Activated CD4-positive, alpha-beta T cell treated with anti-CD3 and anti-CD28 coated beads, Interleukin-2, amount 10 ng/mL, durations not matched to agents 24 days and 14 days (primary cell): ENCODE results near the gene HRH1. TPM values are rescaled to one million over a fixed set of nuclear protein-coding genes. Genes with fewer than 3 reads are reported as not detected.

ENCODE experiments used
- DNase-seq: peaks from one replicate; pipeline ENCODE4 v3.0.0; 2022
- H3K27ac Mint-ChIP-seq: one replicate; pipeline ENCODE4 v1.8.0; 2022; ENCODE audit warnings: mild to moderate bottlenecking, mixed read lengths
- H3K27me3 Mint-ChIP-seq: one replicate; pipeline ENCODE4 v1.8.0; 2022; ENCODE audit warnings: mixed read lengths
- H3K36me3 Mint-ChIP-seq: one replicate; pipeline ENCODE4 v1.8.0; 2022; ENCODE audit warnings: low read depth, mild to moderate bottlenecking, mixed read lengths
- H3K4me1 Mint-ChIP-seq: one replicate; pipeline ENCODE4 v1.8.0; 2021; ENCODE audit warnings: mixed read lengths
- H3K4me3 Mint-ChIP-seq: one replicate; pipeline ENCODE4 v1.8.0; 2022; ENCODE audit warnings: mild to moderate bottlenecking, moderate library complexity, mixed read lengths
- H3K9me3 Mint-ChIP-seq: one replicate; pipeline ENCODE4 v1.8.0; 2021; ENCODE audit warnings: mixed read lengths
- intact Hi-C: fragments of 100-400 bp; cut with micrococcal nuclease; formaldehyde crosslinking; loops from one replicate; pipeline ENCODE4 v1.15.1; 2023
- total RNA-seq: library from RNA; stranded (reverse); gene quantifications from 2 replicates; pipeline ENCODE4 v1.2.3, GENCODE V29; 2022

The HRH1 gene
- total RNA-seq, 1 donor from 2014 or later: 0.42 TPM

DNA sequence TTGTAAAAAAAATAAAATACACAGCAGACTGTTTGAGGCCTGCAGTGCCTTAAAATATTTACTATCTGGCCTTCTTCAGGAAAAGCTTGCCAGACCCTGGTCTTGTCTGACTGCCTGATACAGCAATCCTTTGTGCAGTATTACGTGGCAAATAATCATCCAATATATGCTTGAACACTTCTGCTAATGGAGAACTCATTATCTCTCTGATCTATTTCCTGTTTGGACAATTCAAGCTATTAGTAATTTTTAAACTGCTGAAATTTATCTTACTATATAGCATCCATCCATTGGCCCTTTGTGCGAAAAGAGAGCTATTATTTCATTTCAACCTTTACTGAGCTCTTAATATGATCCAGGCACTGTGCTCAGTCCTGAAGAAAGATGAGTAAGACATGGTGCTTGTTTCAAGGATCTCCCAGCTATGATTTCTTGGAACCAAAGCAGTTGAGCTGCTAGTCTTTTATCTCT is 133.8 kb downstream of the HRH1 start:
- no peaks in the 10 kb centered on the region for H3K9me3 Mint-ChIP-seq
- peaks cover 42% of the 10 kb centered on the region for H3K36me3 Mint-ChIP-seq
- H3K27ac Mint-ChIP-seq: peak overlapping the region; percentile 90

DNA sequence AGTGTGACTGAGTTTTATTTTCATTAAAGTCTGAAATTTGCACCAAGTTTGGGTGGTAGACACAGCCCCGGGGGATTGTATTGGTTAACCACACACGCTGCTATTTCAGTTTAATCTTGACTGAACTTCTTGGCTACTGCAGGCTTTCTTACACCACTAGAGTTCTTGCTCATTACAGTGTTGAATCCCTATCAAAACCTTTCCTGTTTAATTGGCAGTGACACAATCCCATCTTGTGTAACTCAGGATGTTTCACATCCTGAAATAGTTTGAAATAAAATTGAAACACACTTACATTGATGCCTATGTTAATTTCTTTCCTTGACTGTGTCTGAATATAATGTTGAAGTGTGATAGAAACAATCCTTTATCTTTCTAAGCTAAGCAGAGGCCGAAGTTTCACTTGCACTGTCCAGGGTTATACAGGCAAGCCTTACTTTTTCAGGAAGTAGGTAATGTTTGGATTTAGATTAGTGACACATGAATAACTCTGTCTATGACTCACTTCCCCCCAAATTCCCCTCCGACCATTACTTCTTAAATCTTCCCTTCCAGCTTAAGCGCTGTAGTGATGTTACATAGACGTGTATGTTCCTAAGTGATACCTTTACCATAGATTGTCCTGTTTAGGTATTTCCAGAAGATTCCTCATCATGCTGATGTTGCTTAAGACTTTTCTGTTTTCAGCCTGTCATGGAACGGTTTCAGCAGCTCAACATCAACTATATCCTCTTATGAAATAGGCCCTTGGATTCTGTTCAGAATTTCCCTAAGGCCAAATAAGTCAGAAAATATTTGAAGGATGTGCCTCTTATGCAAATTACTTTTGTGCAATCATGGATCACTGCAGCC is 134.7 kb downstream of the HRH1 start:
- Mint-ChIP-seq H3K36me3 (peaks cover 36% of the 10 kb centered on the region), H3K9me3 (no peaks in the 10 kb centered on the region), H3K27ac (peak overlapping the region; percentile 90), H3K27me3 (no peaks in the 10 kb centered on the region), H3K4me3 (peak overlapping the region; percentile 51), H3K4me1 (peaks cover 44% of the 10 kb centered on the region)
- intact Hi-C loops: loop anchor here (5.0 kb wide), 1 partner anchor 52 kb away; no protein-coding TSS in a partner anchor
- DNase-seq: no peak

More for the DNA sequence above, 133.8 kb downstream of the HRH1 start:
- Mint-ChIP-seq H3K4me1 (peaks cover 44% of the 10 kb centered on the region), H3K27me3 (no peaks in the 10 kb centered on the region), H3K4me3 (no peak overlapping the region)
- intact Hi-C loops: loop anchor here (5.0 kb wide), 1 partner anchor 51 kb away; no protein-coding TSS in a partner anchor
- no peak for DNase-seq

DNA sequence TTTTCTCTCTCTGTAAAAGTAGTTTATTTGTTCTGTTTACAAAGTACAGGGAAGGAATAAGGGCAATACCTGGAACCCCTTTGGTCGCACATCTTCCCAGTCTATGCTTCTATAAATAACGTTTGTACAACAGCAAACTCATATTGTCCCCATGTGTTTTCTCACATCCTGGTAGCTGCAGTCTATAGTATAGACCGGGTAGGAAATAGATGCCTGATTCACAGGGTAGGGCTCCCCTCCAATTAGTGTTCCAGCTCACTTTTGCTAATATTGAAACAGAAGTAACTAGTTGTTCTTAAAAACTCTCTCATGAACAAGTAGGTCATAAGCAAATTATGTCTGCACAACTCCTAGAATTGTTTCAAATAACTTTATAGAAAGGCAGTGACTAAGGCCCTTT is 135.6 kb downstream of the HRH1 start:
- Mint-ChIP-seq H3K36me3 (peaks cover 35% of the 10 kb centered on the region), H3K4me1 (peaks cover 44% of the 10 kb centered on the region), H3K9me3 (no peaks in the 10 kb centered on the region), H3K27ac (peak overlapping the region; percentile 90), H3K4me3 (peak overlapping the region; percentile 51), H3K27me3 (no peaks in the 10 kb centered on the region)
- DNase-seq: no peak
- intact Hi-C loops: loop anchor here (2.0 to 5.0 kb wide), 3 partner anchors 17 to 352 kb away; partner anchors contain the start of genes ATG7 and VGLL4

DNA sequence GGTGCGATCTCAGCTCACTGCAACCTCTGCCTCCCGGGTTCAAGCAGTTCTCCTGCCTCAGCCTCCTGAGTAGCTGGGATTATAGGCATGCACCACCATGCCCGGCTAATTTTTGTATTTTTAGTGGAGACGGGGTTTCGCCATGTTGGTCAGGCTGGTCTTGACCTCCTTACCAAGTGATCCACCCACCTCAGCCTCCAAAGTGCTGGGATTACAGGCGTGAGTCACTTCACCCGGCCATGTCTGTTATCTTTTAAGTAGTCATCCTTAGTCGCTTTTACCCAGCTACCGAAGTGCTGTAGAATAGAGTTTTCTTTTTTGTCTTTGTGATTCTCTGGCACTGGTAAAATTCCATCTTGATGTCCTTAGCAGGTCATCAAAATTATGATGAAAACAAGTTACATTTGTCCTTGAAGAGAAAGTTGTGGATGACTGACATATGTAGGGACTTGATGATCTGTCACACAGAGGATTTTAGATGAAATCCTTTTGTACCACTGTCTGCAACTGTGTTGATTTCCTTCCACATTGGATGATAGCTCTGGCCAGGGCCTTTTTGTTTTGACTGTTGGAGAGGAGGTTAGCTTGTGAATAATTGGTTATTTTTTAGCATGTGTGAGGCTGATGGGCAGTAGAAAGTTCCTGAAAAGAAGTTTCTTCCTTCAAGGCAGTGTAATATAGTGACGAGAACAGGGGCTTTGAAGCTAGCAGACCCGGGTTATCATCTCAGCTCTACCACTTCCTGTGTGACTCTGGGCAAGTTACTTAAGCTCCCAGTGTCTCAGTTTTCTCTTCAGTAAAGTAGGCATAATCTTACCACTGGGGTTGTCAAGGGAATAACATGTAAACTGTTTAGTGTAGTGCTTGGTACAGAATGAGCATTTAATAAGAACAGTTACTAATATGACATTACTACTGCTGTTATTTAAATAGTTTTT is 136.7 kb downstream of the HRH1 start:
- DNase-seq: peak; percentile 81
- Mint-ChIP-seq H3K27me3 (no peaks in the 10 kb centered on the region), H3K4me3 (peak overlapping the region; percentile 53), H3K36me3 (peaks cover 35% of the 10 kb centered on the region), H3K27ac (peak overlapping the region; percentile 88), H3K4me1 (peaks cover 44% of the 10 kb centered on the region), H3K9me3 (no peaks in the 10 kb centered on the region)
- intact Hi-C loops: loop anchor here (2.0 to 5.0 kb wide), 2 partner anchors 18 to 351 kb away; partner anchors contain the start of genes ATG7 and VGLL4

DNA sequence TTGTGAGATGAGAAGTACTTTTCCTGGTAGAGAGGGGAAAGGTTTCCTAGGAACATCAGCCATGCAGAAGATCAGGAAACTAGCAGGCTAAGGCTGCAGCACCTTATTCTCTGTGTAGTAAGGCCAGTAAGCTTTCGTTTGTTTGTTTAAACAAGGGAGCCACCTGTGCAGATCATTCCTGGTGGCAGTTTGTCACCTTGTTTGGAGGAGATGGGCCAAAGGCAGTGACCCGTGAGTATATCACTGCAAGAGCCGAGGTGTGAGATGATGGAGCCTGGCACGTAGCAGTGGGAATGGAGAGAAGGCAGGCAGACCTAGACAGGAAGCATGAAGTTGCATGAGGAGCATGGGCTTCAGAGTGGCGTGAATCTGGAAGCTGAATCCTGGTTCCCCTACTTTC is 137.5 kb downstream of the HRH1 start:
- intact Hi-C loops: loop anchor here (2.0 to 5.0 kb wide), 2 partner anchors 19 to 350 kb away; partner anchors contain the start of genes ATG7 and VGLL4
- peak overlapping the region; percentile 53 for H3K4me3 Mint-ChIP-seq

DNA sequence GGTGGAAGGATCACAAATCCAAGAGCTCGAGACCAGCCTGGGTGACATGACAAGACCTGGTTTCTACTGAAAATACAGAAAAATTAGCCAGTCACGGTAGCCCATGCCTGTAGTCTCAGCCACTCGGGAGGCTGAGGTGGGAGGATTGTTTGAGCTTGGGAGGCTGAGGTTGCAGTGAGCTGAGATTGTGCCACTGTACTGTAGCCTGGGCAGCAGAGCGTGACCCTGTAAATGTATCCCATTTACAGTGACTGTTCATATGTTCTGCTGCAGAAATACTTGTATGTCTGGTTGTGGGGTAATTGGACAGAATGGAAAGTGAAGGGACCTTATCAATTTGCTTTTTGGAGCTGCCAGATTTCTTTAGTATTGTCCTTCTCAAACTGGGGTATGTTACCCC is 142.8 kb downstream of the HRH1 start:
- Mint-ChIP-seq H3K4me1 (peaks cover 9% of the 10 kb centered on the region), H3K36me3 (peaks cover 48% of the 10 kb centered on the region), H3K4me3 (no peak overlapping the region), H3K27ac (no peak overlapping the region), H3K9me3 (no peaks in the 10 kb centered on the region), H3K27me3 (no peaks in the 10 kb centered on the region)
- DNase-seq: no peak
- intact Hi-C loops: no loop called here

More for the DNA sequence above, 137.5 kb downstream of the HRH1 start:
- Mint-ChIP-seq H3K27ac (peak overlapping the region; percentile 88), H3K36me3 (peaks cover 35% of the 10 kb centered on the region), H3K4me1 (peaks cover 44% of the 10 kb centered on the region), H3K27me3 (no peaks in the 10 kb centered on the region), H3K9me3 (no peaks in the 10 kb centered on the region)
- no peak for DNase-seq

DNA sequence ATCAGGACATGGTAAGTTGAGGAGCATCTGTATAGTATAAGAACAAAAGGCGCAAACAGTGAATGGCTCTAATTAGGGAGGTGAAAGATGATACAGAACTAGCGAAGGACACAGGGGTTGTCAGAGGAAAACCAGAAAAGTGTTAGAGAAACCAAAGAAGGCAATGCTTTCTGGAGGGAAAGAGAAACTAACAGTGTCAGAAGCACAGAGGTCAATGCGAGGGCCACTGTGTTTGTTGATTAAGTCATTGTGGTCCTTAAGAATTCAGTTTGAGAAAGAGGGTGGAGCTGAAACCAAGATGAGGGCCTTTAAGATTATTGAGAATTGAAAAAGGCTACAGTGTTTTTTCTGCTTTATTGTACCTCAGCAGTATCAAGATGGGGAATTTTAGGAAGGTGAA is 146.7 kb downstream of the HRH1 start:
- peaks cover 63% of the 10 kb centered on the region for H3K36me3 Mint-ChIP-seq
- intact Hi-C loops: no loop called here
- no peak overlapping the region for H3K4me3 Mint-ChIP-seq
- H3K27me3 Mint-ChIP-seq: no peaks in the 10 kb centered on the region
- no peak overlapping the region for H3K27ac Mint-ChIP-seq
- no peaks in the 10 kb centered on the region for H3K9me3 Mint-ChIP-seq
- DNase-seq: peak; percentile 62
- peaks cover 19% of the 10 kb centered on the region for H3K4me1 Mint-ChIP-seq

DNA sequence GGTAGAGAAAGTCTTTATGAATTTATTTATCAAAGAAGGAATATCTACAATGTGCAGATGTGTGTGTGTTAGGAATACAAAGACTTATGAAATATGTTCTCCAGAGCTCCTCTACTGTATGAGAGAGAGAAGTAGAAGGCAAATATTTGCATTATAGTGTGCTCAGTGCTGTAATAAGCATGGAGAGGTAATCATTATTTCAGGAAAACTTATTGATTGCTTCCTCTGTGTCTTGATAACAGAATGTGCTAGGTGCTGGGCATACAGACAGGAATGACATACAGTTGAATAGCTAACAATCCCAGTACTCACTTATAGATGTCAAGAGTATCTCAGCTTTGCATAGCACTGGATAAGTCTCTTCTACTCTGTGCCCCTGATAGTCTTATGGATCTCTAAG is 148.2 kb downstream of the HRH1 start:
- no peaks in the 10 kb centered on the region for H3K27me3 Mint-ChIP-seq
- no peak overlapping the region for H3K27ac Mint-ChIP-seq
- intact Hi-C loops: no loop called here
- no peak overlapping the region for H3K4me3 Mint-ChIP-seq
- no peak for DNase-seq
- no peaks in the 10 kb centered on the region for H3K9me3 Mint-ChIP-seq
- peaks cover 66% of the 10 kb centered on the region for H3K36me3 Mint-ChIP-seq
- H3K4me1 Mint-ChIP-seq: peaks cover 33% of the 10 kb centered on the region

DNA sequence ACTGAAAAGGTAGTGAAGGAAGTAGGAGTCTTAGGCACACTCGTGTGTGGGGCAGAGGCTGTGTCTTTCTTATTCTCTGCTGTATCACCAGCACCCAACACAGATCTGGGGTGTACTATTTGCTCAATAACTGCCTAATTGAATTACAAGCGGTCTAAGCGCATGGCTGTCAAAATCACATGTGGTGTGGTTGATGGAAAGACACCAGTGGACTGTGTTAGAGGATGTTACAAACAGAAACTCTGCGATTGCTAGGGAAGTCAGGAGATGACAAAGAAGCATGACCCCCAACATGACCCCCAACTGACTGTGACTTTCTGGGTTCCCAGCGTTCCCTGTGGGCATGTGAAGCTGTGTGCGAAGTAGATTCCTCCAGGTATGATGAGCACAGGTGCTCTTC is 149.9 kb downstream of the HRH1 start:
- Mint-ChIP-seq H3K4me1 (peaks cover 34% of the 10 kb centered on the region), H3K36me3 (peaks cover 65% of the 10 kb centered on the region), H3K27me3 (no peaks in the 10 kb centered on the region)

DNA sequence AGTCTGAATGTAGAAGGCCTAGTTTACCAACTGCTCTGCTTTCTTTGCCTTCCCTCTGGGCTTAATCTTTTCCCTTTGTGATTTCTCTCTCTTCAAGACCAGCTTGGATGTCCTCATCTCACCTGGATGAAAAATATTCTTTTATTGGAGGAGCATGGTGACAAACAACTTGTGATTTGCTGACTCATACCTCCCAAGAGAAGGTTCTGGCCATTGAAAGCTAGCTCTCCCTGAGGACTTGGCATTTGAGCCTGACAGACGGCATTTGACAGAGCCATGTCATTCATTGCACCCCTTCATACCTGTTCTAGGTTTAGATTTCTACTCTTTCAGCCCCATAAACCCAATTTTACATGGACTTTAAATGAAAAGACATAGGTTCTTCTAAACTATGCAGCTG is 151.2 kb downstream of the HRH1 start:
- DNase-seq: no peak
- intact Hi-C loops: loop anchor here (5.0 kb wide), 1 partner anchor 33 kb away; the partner anchor contains the start of gene ATG7
- peaks cover 32% of the 10 kb centered on the region for H3K4me1 Mint-ChIP-seq
- H3K27me3 Mint-ChIP-seq: no peaks in the 10 kb centered on the region
- H3K27ac Mint-ChIP-seq: no peak overlapping the region
- H3K4me3 Mint-ChIP-seq: no peak overlapping the region
- no peaks in the 10 kb centered on the region for H3K9me3 Mint-ChIP-seq
- H3K36me3 Mint-ChIP-seq: peaks cover 59% of the 10 kb centered on the region

More for the DNA sequence above, 149.9 kb downstream of the HRH1 start:
- intact Hi-C loops: no loop called here
- no peak for DNase-seq
- no peak overlapping the region for H3K4me3 Mint-ChIP-seq
- H3K27ac Mint-ChIP-seq: no peak overlapping the region
- H3K9me3 Mint-ChIP-seq: no peaks in the 10 kb centered on the region

DNA sequence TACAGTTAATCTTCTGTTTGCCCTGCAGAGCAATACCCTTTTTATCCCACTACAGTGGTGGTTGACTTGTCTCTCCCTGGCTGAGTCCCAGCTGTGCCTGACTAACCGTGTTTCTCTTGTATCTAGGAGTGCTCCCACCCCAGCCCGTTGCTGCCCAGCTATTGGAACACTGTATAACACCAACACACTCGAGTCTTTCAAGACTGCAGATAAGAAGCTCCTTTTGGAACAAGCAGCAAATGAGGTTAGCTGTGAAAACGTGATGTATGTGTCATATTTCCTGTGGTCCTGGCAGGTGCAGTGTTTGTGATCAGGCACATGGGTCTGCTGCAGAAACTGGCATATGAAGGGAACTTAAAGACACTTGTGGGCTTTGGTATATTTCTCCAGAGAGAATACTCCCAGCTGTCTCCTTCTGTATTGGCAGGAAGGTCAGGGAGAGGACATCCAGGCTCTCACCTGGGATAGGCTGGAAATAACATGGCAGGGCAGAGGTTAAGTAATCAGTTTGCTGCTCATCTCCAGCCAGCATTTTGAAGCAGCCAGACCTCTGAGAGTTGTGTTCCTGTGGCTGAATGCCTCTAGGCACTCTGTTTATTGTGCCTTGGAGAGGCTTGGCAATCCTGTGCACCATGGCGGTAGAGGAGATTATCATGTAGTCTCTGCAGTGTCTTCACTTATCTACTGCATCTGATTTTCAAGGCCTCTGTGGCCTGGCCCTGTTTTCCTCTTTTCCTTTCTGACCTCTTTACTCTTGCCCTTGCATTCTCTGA is 152.7 kb downstream of the HRH1 start:
- peaks cover 26% of the 10 kb centered on the region for H3K4me1 Mint-ChIP-seq
- DNase-seq: peak; percentile 77
- peak overlapping the region; percentile 3 for H3K4me3 Mint-ChIP-seq
- H3K27ac Mint-ChIP-seq: no peak overlapping the region
- H3K27me3 Mint-ChIP-seq: no peaks in the 10 kb centered on the region
- H3K36me3 Mint-ChIP-seq: peaks cover 56% of the 10 kb centered on the region
- H3K9me3 Mint-ChIP-seq: no peaks in the 10 kb centered on the region
- intact Hi-C loops: loop anchor here (1.0 to 5.0 kb wide), 2 partner anchors 35 to 69 kb away; partner anchors contain the start of gene ATG7

DNA sequence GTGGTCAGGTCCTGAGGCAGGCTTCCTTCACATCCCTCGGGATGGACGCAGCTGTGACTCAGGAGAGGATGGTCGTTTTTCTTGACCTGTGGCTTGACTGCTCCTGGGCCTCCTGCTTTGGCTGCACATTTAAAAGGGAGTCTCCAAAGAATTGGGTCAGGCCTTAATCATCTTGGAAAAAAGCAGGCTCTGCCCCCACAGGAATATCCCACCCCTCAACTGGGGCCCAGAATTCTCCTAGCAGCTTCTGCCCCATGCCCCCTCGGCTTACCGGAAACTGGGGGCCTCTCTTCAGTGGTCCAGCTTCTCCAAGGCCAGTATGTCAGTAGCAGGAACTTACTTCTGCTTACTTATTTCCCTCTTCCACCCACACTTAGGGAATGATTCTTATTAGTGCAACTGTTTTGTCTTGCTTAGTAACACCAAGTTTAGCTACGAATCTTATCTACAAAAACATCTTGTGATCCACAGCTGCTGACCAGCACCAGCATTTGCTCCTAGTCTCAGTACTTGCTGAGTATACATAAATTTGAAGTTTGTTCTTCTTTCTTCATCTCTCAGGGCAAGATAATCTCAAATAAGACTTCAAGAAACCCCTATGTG is 153.6 kb downstream of the HRH1 start:
- Mint-ChIP-seq H3K4me3 (no peak overlapping the region), H3K36me3 (peaks cover 56% of the 10 kb centered on the region), H3K27me3 (no peaks in the 10 kb centered on the region), H3K4me1 (peaks cover 26% of the 10 kb centered on the region), H3K9me3 (no peaks in the 10 kb centered on the region), H3K27ac (no peak overlapping the region)
- intact Hi-C loops: loop anchor here (1.0 to 5.0 kb wide), 2 partner anchors 36 to 70 kb away; partner anchors contain the start of gene ATG7
- DNase-seq: no peak
